Lung (tissue), 12 donors: ENCODE measurements around the gene ERO1B. TPM values are rescaled to one million over a fixed set of nuclear protein-coding genes. Genes with fewer than 3 reads are reported as not detected.

Experiments used
- ATAC-seq: fragments of 200-7000 bp; cut with Tn5 transposase; one replicate; pipeline ENCODE4 v1.9.1; 2020; ENCODE audit warnings: moderate number of reproducible peaks; ENCODE audit not compliant: insufficient read depth, low FRiP score
- DNase-seq, 3 donors: peaks; one replicate each; pipeline ENCODE4 v3.0.0-alpha.2; 2013 to 2017
- H3K27ac ChIP-seq, 2 donors: one replicate each; pipeline ENCODE4 v1.5.1; 2013; ENCODE audit warnings: mild to moderate bottlenecking in 2 of 2, moderate library complexity in 2 of 2, control low read depth in 1 of 2, inconsistent platforms in 1 of 2, low read depth in 1 of 2, low read length in 1 of 2
- H3K27me3 ChIP-seq, 3 donors: one replicate each; pipeline ENCODE4 v1.5.1; 2013; ENCODE audit warnings: low read length in 2 of 3; ENCODE audit not compliant: control insufficient read depth in 3 of 3, insufficient read depth in 3 of 3
- H3K36me3 ChIP-seq, 4 donors: one replicate each; pipeline ENCODE4 v1.5.1; 2013; ENCODE audit warnings: low read length in 4 of 4, mild to moderate bottlenecking in 1 of 4, moderate library complexity in 1 of 4; ENCODE audit not compliant: control insufficient read depth in 4 of 4, insufficient read depth in 4 of 4
- H3K4me1 ChIP-seq, 5 donors: one replicate each; pipeline ENCODE4 v1.5.1; 2013; ENCODE audit warnings: low read length in 5 of 5, mild to moderate bottlenecking in 2 of 5, moderate library complexity in 1 of 5; ENCODE audit not compliant: control insufficient read depth in 5 of 5, insufficient read depth in 5 of 5
- H3K4me3 ChIP-seq: one replicate; pipeline ENCODE4 v1.5.1; 2013; ENCODE audit warnings: mild to moderate bottlenecking, control low read depth, moderate library complexity
- H3K9ac ChIP-seq, 2 donors: one replicate each; pipeline ENCODE4 v1.5.1; 2013; ENCODE audit warnings: low read length in 2 of 2, control low read depth in 1 of 2; ENCODE audit not compliant: insufficient read depth in 1 of 2
- H3K9me3 ChIP-seq, 4 donors: one replicate each; pipeline ENCODE4 v1.5.1; 2013; ENCODE audit warnings: low read length in 3 of 4, mild to moderate bottlenecking in 1 of 4, moderate library complexity in 1 of 4; ENCODE audit not compliant: control insufficient read depth in 4 of 4, insufficient read depth in 3 of 4
- WGBS, 2 donors: extraction: QIAGEN DNeasy Blood & Tissue Kit; methylation state at CpG; one replicate each; pipeline ENCODE4 v1.1.7; 2013; 5-methylcytosine and 5-hydroxymethylcytosine counted together
- polyA plus RNA-seq, 2 donors: library from polyadenylated mRNA; stranded (reverse); fragments of 200-250 nt; gene quantifications; one replicate each; pipeline ENCODE4 v1.2.1, GENCODE V29; 2013
- total RNA-seq, 2 donors: library from RNA; depleted of rRNA in 1 of 2; stranded (reverse); fragments of >200 nt in 1 of 2; gene quantifications; one replicate each; pipeline ENCODE4 v1.2.1, GENCODE V29; 2014 to 2021
- TF ChIP-seq, protein P1 (sequence below): IDR thresholded peaks from 2 replicates; pipeline ENCODE4 v1.5.1; 2012; ENCODE audit warnings: mild to moderate bottlenecking; ENCODE audit errors: control extremely low read depth, extremely low read depth
- donor health status: control.
- donor health status: control.
- donor health status: Bipolar disorder and iron deficiency.
- donor health status: healthy.
- donor health status: DM: yes; HTN: yes; CAD: no.

Gene ERO1B
- total and polyA plus RNA-seq, 4 donors: 2.7 to 15.3 (median 4.6) TPM

DNA sequence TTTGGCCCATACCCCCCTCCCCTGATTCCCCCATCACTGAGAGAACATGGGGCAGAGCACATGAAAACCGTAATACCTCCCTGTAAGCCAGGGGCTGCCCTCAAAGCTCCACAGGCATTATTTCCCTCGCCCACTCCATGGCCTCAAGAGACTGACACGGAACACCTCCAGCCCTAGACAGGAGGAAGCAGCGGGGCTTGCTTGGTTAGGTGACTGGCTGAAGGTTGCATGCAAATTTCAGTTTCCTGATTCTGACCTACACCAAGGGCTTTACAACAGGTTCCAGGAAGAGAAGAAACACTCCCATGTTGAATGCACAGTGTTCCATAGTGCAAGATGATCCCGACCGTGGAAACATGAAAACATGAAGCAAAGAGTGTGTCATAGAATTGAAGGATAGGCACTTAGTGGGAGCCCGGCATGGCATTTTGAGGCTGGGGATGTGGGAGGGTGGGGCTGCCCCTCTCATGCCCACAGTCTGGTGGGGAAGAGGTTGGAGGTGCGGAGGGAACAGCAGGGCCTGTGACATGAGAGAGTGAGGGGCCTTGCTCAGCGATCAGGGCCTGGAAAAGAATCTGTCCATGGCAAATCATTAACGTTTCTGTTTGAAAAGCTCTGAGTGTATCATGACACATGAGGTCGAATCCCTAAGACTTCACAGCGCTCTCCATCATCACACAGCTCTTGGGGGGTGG, 106.0 kb downstream of the ERO1B start:
- H3K4me1 ChIP-seq: peaks cover 0 to 12% (median 0%) of the 10 kb centered on the region in 5 donors
- H3K36me3 ChIP-seq: peaks cover 0 to 6% (median 3%) of the 10 kb centered on the region in 4 donors
- H3K27ac ChIP-seq: no peak overlapping the region
- no peak overlapping the region for H3K9ac ChIP-seq
- ATAC-seq: no peak
- peak in 1 of 3 donors; percentile 6 for DNase-seq
- WGBS, 2 donors: 86 to 91% methylated on average over 12 of the region's 12 CpGs
- no peaks in the 10 kb centered on the region for H3K27me3 ChIP-seq
- TF ChIP-seq, protein P1, sequence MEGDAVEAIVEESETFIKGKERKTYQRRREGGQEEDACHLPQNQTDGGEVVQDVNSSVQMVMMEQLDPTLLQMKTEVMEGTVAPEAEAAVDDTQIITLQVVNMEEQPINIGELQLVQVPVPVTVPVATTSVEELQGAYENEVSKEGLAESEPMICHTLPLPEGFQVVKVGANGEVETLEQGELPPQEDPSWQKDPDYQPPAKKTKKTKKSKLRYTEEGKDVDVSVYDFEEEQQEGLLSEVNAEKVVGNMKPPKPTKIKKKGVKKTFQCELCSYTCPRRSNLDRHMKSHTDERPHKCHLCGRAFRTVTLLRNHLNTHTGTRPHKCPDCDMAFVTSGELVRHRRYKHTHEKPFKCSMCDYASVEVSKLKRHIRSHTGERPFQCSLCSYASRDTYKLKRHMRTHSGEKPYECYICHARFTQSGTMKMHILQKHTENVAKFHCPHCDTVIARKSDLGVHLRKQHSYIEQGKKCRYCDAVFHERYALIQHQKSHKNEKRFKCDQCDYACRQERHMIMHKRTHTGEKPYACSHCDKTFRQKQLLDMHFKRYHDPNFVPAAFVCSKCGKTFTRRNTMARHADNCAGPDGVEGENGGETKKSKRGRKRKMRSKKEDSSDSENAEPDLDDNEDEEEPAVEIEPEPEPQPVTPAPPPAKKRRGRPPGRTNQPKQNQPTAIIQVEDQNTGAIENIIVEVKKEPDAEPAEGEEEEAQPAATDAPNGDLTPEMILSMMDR: no peak
- H3K4me3 ChIP-seq: no peak overlapping the region
- no peaks in the 10 kb centered on the region for H3K9me3 ChIP-seq

DNA sequence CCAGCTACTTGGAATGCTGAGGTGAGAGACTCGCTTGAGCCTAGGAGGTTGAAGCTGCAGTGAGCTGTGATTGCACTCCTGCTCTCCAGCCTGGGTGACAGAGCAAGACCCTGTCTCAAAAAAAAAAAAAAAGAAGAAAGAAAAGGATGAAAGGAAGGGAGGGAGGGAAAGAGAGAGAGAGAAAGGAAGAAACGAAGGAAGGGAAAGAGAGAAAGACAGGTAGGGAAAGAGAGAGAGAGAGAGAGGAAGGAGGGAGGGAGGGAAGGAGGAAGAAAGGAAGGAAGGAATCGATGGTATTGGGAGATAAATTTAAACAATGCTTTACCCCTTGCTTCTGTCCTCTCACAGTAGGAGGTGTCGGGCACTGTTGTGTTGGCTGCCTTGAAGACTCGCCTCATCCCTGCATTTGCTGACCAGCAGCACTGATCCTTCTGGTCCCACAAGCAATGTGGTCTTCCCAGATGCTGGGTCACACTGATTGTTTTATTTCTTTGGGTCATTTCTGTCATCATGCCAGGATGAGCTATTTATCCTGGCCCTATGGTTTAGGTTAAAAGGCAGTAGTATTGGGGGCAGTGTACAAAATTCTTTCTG, 108.5 kb downstream of the ERO1B start:
- H3K4me3 ChIP-seq: no peak overlapping the region
- peaks cover 0 to 4% (median 0%) of the 10 kb centered on the region in 4 donors for H3K36me3 ChIP-seq
- TF ChIP-seq, protein P1: no peak
- ATAC-seq (no peak), DNase-seq (no peak)
- WGBS, 2 donors: 76 to 79% methylated on average over 5 of the region's 5 CpGs
- no peaks in the 10 kb centered on the region for H3K27me3 ChIP-seq
- peaks cover 0 to 12% (median 7%) of the 10 kb centered on the region in 5 donors for H3K4me1 ChIP-seq
- peaks cover 0 to 2% (median 0%) of the 10 kb centered on the region in 4 donors for H3K9me3 ChIP-seq
- H3K27ac ChIP-seq: no peak overlapping the region
- no peak overlapping the region for H3K9ac ChIP-seq

DNA sequence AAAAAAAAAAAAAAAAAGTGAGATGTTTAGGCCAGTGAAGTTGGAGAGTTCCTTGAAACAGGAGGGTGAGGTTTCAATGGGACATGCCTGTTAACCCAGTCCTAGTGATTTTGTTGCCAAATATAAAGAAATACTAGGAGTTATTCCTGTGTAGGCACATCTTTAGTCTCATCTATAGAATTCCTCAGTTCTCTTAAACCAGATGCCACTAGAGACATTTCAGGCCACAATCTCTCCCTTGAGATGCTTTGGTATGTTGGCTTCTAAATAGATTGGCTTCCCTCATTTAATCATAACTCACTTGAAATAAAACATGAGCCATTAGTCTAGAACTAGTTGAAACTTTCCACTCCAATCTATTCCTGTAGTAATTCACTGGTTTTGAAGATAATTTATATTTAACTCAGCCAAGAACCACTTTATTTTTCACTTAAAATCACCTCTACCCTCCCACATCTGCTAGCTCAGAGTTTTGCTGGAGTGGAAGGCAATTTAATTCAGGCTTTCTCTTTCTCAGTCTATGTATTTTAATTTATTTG, 109.6 kb downstream of the ERO1B start:
- Histone ChIP-seq H3K27ac (no peak overlapping the region), H3K4me3 (no peak overlapping the region), H3K4me1 (peaks cover 0 to 12% (median 7%) of the 10 kb centered on the region in 5 donors), H3K27me3 (no peaks in the 10 kb centered on the region), H3K9ac (no peak overlapping the region), H3K9me3 (peaks cover 0 to 2% (median 0%) of the 10 kb centered on the region in 4 donors), H3K36me3 (no peaks in the 10 kb centered on the region)
- ATAC-seq (no peak), DNase-seq (no peak)
- TF ChIP-seq, protein P1: no peak
